Nucleus accumbens (tissue), 56 donors: ENCODE results near the gene NRCAM.
"Not testable (repeated sequence)": the region's sequence is repeated elsewhere in the genome, so short reads cannot be mapped to it uniquely, and the experiment has no call there.

Experiments
- DNase-seq, 56 donors: peaks; one replicate each; lab custom pipeline; 2025; lab: John Stamatoyannopoulos, UW

The NRCAM gene

GRCh38 chr7:108455998-108456677, at the start of gene NRCAM:
Gene NRCAM, minus strand, starts transcription at chr7:108456436. Its CDS starts 216,372 bp downstream, at chr7:108240064.
- DNase-seq: peak in 53 of 56 donors; percentile 12 to 81 (median 63)

GRCh38 chr7:108504576-108504975, 48.3 kb upstream of the NRCAM start:
- DNase-seq: not testable (repeated sequence)

DNA sequence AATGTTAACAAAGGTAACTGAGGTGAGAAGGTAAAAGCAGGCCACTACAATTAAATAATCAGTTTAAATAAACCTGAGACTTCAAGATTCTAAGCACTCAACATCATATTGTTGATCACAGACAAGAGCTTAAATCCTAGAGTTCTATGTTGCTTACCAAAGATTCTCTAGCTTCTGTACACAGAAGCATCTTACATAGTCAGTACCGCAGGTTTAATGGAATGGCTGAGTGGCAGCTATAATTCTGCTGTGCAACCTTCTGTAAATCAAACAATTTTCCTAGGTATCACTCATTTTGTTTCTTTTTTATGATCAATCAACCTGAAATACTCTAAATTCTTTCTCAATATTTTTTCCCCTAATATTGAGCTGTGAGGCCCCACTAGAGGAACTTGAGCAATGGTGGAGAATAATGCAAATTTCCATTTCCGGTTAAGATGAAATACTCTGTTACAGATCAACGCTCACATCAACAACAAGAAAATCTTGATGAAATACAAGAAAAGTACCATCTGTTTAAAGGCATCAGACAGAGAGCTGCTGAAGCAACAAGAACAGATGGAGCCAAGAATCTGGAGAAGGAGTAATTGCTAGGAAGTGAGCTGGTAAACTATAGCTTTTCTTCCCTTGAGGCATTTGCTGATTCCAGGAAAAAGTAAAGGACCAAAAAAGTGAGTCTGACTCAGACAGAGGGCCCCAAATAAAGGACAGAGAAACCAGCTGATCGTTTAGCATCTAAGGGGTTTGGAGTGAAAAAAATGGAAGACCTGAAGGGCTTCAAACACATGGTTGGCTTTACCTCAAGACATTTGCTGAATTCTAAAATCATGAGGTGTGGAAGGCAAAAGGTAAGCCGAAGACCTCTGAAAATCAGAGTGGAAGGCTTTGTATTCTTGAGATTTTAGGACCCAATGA, 47.1 kb upstream of the NRCAM start:
- DNase-seq: no peak

DNA sequence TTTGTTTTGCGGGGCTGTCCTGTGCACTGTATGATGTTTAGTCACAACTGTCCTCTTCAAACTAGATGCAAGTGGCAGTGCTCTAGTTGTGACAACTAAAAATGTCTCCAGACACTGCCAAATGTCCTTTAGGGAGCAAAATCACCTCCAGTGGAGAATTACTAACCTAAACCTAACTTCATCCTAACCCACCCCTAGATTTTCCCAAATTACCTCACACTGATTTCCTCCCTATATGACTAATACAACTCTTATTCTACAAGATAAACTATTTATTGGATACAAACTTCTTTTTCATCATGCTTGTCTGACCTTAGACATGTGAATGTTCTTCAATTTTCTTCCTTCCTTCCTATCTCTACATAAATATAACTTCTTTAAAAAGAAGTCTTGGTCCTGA, 43.3 kb upstream of the NRCAM start:
- DNase-seq: no peak

- DNase-seq: no peak
Observed at GRCh38 chr7:108498481-108498880, 42.2 kb upstream of the NRCAM start.

DNA sequence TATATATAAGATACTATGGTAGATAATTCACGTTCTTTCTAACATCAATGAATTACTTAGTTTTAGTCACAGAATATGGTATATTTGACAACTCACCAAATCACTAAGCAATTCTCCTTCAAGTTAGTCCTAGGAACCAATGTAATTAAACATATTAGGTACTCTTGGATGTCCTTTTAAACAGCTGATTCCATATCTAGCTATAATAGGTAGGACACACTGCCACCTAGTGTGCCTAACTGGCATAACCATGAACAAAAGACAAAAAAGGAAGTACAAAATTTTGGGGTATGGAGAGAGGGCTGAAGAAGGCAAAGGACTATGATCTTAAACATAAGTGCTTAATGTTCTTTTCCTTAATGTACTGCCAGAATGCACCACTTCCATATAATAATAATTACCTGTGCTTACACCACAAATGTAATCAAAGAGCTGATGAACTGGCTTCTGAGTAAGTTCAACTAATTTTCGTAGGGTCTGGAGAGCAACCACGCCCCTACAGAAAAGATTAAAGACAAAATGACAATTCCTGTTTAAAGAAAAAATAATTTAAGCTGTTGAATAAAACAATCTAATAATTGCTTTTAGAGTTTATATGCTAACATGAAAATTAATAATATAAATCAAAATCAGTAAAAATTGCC, 41.0 kb upstream of the NRCAM start:
- DNase-seq: peak in 11 of 56 donors; percentile 0 to 61 (median 6)

DNA sequence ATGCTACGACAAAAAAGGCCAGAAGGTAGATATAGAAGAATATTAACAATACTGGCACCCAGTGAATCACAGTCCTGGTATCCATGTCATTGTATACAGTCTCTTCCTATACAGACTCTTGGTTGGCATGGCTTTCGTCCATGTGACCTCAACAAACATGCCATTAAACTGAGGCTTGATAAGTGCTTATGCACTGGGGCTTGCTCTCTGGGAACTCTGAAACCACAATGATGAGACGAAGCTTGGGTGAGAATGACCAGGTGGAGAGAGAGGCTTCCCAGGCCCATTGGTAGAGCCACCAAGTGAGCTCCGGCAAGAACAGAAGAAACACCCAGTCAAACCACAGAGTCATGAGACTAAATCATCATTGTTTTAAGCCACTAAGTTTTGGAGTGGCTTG, 36.5 kb upstream of the NRCAM start:
- no peak for DNase-seq

- no peak for DNase-seq
Observed at GRCh38 chr7:108488768-108489538, 32.7 kb upstream of the NRCAM start.

GRCh38 chr7:108487646-108488045, 31.4 kb upstream of the NRCAM start:
- no peak for DNase-seq

- DNase-seq: no peak
Observed at GRCh38 chr7:108486291-108486966, 30.2 kb upstream of the NRCAM start.

- no peak for DNase-seq
Observed at GRCh38 chr7:108484137-108484536, 27.9 kb upstream of the NRCAM start.

GRCh38 chr7:108480311-108480710, 24.1 kb upstream of the NRCAM start:
- DNase-seq: no peak

- DNase-seq: no peak
Observed at GRCh38 chr7:108479751-108480150, 23.5 kb upstream of the NRCAM start.

GRCh38 chr7:108479118-108479517, 22.9 kb upstream of the NRCAM start:
- DNase-seq: no peak

DNA sequence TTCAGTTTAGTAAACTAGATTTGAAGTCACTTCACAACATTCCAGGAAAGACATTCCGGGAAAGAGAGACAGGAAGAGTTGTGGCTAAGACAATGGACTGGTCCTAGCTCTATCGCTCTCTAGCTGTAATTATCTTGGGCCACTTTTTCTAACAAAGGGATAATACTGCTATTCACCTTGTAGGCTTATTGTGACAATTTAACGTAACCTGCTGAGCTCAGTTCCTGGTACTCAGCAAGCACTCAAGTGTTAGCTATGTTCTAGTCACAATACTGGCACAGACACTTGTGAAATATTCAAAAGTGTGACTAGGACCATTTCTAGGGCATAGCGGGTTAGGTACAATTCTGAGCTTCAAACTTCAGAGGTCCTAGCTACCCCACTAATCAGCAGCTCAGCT, 12.0 kb upstream of the NRCAM start:
- DNase-seq: no peak

DNA sequence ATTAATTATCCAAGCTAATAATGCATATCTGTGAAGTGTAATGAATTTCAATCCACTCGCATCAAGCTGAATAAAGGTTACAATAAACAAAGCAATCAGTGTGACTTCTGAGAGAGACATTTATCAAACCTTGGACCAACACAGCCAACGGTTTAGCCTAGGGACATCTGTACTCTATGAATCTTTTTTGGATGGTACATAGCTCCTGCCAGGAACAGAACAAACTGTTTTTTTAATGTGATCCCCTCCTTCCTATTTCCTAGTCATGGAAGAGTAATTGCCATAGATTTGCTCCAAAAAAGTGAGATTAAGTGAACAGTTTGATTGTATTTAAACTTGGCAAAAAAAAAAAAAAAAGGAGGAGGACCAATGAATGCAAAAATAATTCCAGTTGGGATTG, 11.2 kb upstream of the NRCAM start:
- DNase-seq: no peak

- DNase-seq: not testable (repeated sequence)
Observed at GRCh38 chr7:108466322-108466721, 10.1 kb upstream of the NRCAM start.

DNA sequence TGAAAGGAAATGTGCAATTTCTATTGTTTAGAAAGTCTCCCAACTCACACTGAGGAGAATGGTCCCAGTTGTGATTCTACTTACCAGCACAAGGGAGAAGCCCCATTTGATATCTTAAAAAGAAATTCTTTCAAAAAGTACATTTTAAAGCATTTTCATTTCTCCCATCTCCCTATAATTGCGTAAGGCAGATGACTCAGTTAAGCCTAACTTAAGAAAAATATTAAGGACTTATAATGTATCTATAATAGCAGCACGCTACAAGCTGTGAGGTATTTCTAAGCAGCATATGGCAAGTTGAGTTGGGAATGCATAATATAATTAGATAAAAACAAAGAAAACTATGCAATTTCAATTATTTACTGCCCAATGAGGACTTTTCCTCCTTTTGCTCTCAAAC, 8.5 kb upstream of the NRCAM start:
- DNase-seq: no peak

DNA sequence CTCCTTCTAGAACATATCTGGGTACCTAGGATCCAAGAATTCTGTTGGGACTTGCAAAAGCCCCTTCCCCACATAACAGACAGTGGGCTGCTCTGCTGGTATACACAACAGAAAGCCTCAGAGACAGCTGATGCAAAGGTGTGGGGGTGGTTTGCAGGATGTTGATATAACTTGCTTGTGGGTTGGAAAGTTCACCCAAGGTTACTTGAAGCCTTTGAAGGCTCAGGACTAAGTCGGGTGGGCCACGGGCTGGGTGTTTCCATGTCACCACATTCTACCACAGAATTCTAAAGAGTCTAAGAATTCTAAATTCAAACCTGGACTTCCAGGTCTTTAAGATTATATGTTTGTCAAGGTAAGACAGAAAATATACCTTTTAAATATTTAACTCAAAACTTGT, 7.4 kb upstream of the NRCAM start:
- no peak for DNase-seq

DNA sequence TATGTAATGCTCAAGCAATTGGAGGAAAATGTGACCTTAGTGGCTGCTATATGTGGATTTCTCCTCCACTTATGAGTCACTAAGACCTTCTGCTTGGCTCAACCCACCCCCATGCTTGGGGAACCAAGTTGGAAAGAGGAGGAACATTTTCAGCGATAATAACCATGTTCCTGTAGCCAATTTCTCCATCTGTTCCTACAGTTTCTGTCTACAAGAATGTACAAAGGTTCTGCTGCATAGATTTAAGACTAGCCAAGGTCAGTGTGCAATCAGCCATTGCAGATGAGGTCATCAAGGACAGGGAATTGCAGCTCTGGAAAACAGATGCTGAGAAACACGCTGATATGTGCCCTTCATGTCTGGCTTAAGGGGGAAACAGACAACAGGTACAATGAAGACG, 5.6 kb upstream of the NRCAM start:
- DNase-seq: no peak
